Nephron (organoid): ENCODE measurements around the gene WNT2B.

Source experiments
- H3K27ac Mint-ChIP-seq, 3 experiments: 2 replicates each; pipeline ENCODE4 v1.8.0; 2020; ENCODE audit warnings: mixed read lengths in 3 of 3, mild to moderate bottlenecking in 2 of 3, moderate library complexity in 1 of 3
- H3K27me3 Mint-ChIP-seq: 2 replicates; pipeline ENCODE4 v1.8.0; 2021; ENCODE audit warnings: low read depth, mild to moderate bottlenecking, moderate library complexity, mixed read lengths
- H3K36me3 Mint-ChIP-seq: 2 replicates; pipeline ENCODE4 v1.8.0; 2020; ENCODE audit warnings: low read depth, mixed read lengths
- H3K4me1 Mint-ChIP-seq: 2 replicates; pipeline ENCODE4 v1.8.0; 2020; ENCODE audit warnings: mixed read lengths
- H3K4me3 Mint-ChIP-seq, 3 experiments: 2 replicates each; pipeline ENCODE4 v1.8.0; 2020; ENCODE audit warnings: mild to moderate bottlenecking in 3 of 3, mixed read lengths in 3 of 3, moderate library complexity in 2 of 3
- H3K9me3 Mint-ChIP-seq: 2 replicates; pipeline ENCODE4 v1.8.0; 2020; ENCODE audit warnings: mixed read lengths
- CTCF ChIP-seq, 3 experiments: fragments of 200-600 bp; sonication (generic); IDR thresholded peaks; one replicate each; pipeline ENCODE4 v1.5.0; 2021; ENCODE audit warnings: antibody characterized with exemption in 3 of 3; ENCODE audit not compliant: unreplicated experiment in 3 of 3

The WNT2B gene

GRCh38 chr1:112508278-112509004 is at the start of gene WNT2B:
Gene WNT2B, plus strand, starts transcription at chr1:112508965. Its CDS starts 298 bp downstream, at chr1:112509263.
- Mint-ChIP-seq H3K36me3 (no peaks in the 10 kb centered on the region), H3K27me3 (peaks cover 88% of the 10 kb centered on the region), H3K4me1 (peaks cover 46% of the 10 kb centered on the region), H3K27ac (peak within 1 kb of the TSS in 2 of 3 experiments; percentile 51 to 75), H3K9me3 (no peaks in the 10 kb centered on the region), H3K4me3 (peak within 1 kb of the TSS; percentile 77 to 86 (median 84))
- TF ChIP-seq CTCF (IDR thresholded peaks at IDR 0.05; ENCODE audit: unreplicated experiment in 3 of 3): no peak

GRCh38 chr1:112460615-112461014 is 48.1 kb upstream of the WNT2B start:
- Mint-ChIP-seq H3K36me3 (peaks cover 32% of the 10 kb centered on the region), H3K9me3 (no peaks in the 10 kb centered on the region), H3K4me1 (peaks cover 16% of the 10 kb centered on the region), H3K27ac (peak overlapping the region in 2 of 3 experiments; percentile 13 to 38), H3K4me3 (no peak overlapping the region), H3K27me3 (no peaks in the 10 kb centered on the region)
- TF ChIP-seq CTCF (IDR thresholded peaks at IDR 0.05; ENCODE audit: unreplicated experiment in 3 of 3): no peak

GRCh38 chr1:112461200-112461871 is 47.4 kb upstream of the WNT2B start:
- H3K36me3 Mint-ChIP-seq: peaks cover 25% of the 10 kb centered on the region
- peak overlapping the region; percentile 14 to 28 (median 28) for H3K27ac Mint-ChIP-seq
- H3K4me1 Mint-ChIP-seq: peaks cover 21% of the 10 kb centered on the region
- no peak for TF ChIP-seq CTCF (IDR thresholded peaks at IDR 0.05; ENCODE audit: unreplicated experiment in 3 of 3)
- no peak overlapping the region for H3K4me3 Mint-ChIP-seq
- no peaks in the 10 kb centered on the region for H3K27me3 Mint-ChIP-seq
- no peaks in the 10 kb centered on the region for H3K9me3 Mint-ChIP-seq

GRCh38 chr1:112462953-112463279 is 45.8 kb upstream of the WNT2B start:
- H3K4me3 Mint-ChIP-seq: no peak overlapping the region
- no peaks in the 10 kb centered on the region for H3K27me3 Mint-ChIP-seq
- no peak overlapping the region for H3K27ac Mint-ChIP-seq
- peaks cover 16% of the 10 kb centered on the region for H3K36me3 Mint-ChIP-seq
- no peaks in the 10 kb centered on the region for H3K9me3 Mint-ChIP-seq
- TF ChIP-seq CTCF (IDR thresholded peaks at IDR 0.05; ENCODE audit: unreplicated experiment in 3 of 3): no peak
- H3K4me1 Mint-ChIP-seq: peaks cover 28% of the 10 kb centered on the region

- peak overlapping the region in 2 of 3 experiments; percentile 2 to 25 for H3K27ac Mint-ChIP-seq
- no peaks in the 10 kb centered on the region for H3K27me3 Mint-ChIP-seq
- H3K4me1 Mint-ChIP-seq: peaks cover 24% of the 10 kb centered on the region
- no peaks in the 10 kb centered on the region for H3K9me3 Mint-ChIP-seq
- H3K36me3 Mint-ChIP-seq: peaks cover 8% of the 10 kb centered on the region
- no peak for TF ChIP-seq CTCF (IDR thresholded peaks at IDR 0.05; ENCODE audit: unreplicated experiment in 3 of 3)
- no peak overlapping the region for H3K4me3 Mint-ChIP-seq
Observed at GRCh38 chr1:112464501-112464900, 44.3 kb upstream of the WNT2B start.
